GM10266 (cell line): ENCODE measurements around the gene PDE4D.

ENCODE experiments used
- DNase-seq: peaks from one replicate; pipeline ENCODE4 v3.0.0; 2012; ENCODE audit errors: extremely low spot score
- CTCF ChIP-seq: IDR thresholded peaks from 2 replicates; pipeline ENCODE4 v1.5.1; 2012; ENCODE audit warnings: mild to moderate bottlenecking, low read depth; ENCODE audit not compliant: control insufficient read depth, insufficient read depth; ENCODE audit errors: missing control alignments

PDE4D gene

GRCh38 chr5:59136549-59136948 lies 757.0 kb downstream of the PDE4D start:
- TF ChIP-seq CTCF, result no peak
- DNase-seq, result no peak

- TF ChIP-seq CTCF, result no peak
- no peak for DNase-seq
These were observed 758.9 kb downstream of the PDE4D start for GRCh38 chr5:59134471-59135163.

- no peak for TF ChIP-seq CTCF
- no peak for DNase-seq
These were observed 759.7 kb downstream of the PDE4D start for GRCh38 chr5:59133764-59134261.

GRCh38 chr5:59132131-59132530 lies 761.4 kb downstream of the PDE4D start:
- no peak for TF ChIP-seq CTCF

GRCh38 chr5:59130431-59130830 lies 763.1 kb downstream of the PDE4D start:
- no peak for DNase-seq

More at GRCh38 chr5:59132131-59132530, 761.4 kb downstream of the PDE4D start:
- DNase-seq, result no peak

GRCh38 chr5:59128646-59129290 lies 764.8 kb downstream of the PDE4D start:
- DNase-seq, result no peak
- TF ChIP-seq CTCF, result no peak

More at GRCh38 chr5:59130431-59130830, 763.1 kb downstream of the PDE4D start:
- no peak for TF ChIP-seq CTCF
